Spleen (tissue), 7 donors: ENCODE measurements around the gene APOBEC3A.

Source experiments
- POLR2AphosphoS5 ChIP-seq, 3 donors: sonication (generic); formaldehyde crosslinking; IDR thresholded peaks; one replicate each; pipeline ENCODE4 v1.5.1; 2017; ENCODE audit warnings: antibody characterized with exemption in 3 of 3
- TF ChIP-seq, protein P1 (sequence below), 11 experiments: fragments of 200-600 bp in 7 of 11; fragments of 450-650 bp in 4 of 11; sonication (generic) in 4 of 11; IDR thresholded peaks in 8 of 11; conservative IDR thresholded peaks in 3 of 11; 1 replicate in 7 of 11; 2 replicates in 4 of 11; pipeline versions ENCODE4 v1.4.0 to v1.8.0; 2016 to 2021; ENCODE audit warnings: antibody characterized with exemption in 11 of 11, inconsistent platforms in 4 of 11, mild to moderate bottlenecking in 1 of 11
- donor health status: DM: no; HTN: no; CAD: no; lungs with moderate emphysema.
- donor health status: DM: no; HTN: no; CAD: no.
- donor health status: DM: no; HTN: no; CAD: no.

GRCh38 chr22:39010946-39011345, 53.5 kb downstream of the APOBEC3A start:
- TF ChIP-seq, protein P1, sequence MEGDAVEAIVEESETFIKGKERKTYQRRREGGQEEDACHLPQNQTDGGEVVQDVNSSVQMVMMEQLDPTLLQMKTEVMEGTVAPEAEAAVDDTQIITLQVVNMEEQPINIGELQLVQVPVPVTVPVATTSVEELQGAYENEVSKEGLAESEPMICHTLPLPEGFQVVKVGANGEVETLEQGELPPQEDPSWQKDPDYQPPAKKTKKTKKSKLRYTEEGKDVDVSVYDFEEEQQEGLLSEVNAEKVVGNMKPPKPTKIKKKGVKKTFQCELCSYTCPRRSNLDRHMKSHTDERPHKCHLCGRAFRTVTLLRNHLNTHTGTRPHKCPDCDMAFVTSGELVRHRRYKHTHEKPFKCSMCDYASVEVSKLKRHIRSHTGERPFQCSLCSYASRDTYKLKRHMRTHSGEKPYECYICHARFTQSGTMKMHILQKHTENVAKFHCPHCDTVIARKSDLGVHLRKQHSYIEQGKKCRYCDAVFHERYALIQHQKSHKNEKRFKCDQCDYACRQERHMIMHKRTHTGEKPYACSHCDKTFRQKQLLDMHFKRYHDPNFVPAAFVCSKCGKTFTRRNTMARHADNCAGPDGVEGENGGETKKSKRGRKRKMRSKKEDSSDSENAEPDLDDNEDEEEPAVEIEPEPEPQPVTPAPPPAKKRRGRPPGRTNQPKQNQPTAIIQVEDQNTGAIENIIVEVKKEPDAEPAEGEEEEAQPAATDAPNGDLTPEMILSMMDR (IDR thresholded peaks at IDR 0.05 in 8 of 11, conservative IDR thresholded peaks at IDR 0.05 in 3 of 11) = no peak
- TF ChIP-seq POLR2AphosphoS5 (IDR thresholded peaks at IDR 0.05) = no peak
